ENCODE measurements around the gene ANOS1.
"Not testable (repeated sequence)": the region's sequence is repeated elsewhere in the genome, so short reads cannot be mapped to it uniquely, and the experiment has no call there.

Gene ANOS1

GRCh38 chrX:8731559-8732395 lies at the start of gene ANOS1:
Gene ANOS1 (minus strand): TSS chrX:8732137. CDS start chrX:8732036, 101 bp downstream.
- DNase-seq = peak; percentile 37 to 78 (median 77)

GRCh38 chrX:8773117-8773516 lies 41.2 kb upstream of the ANOS1 start:
- no peak for DNase-seq

- DNase-seq = no peak
Observed at GRCh38 chrX:8760021-8760420, 28.1 kb upstream of the ANOS1 start.

- not testable (repeated sequence) for DNase-seq
Observed at GRCh38 chrX:8758706-8759105, 26.8 kb upstream of the ANOS1 start.

- not testable (repeated sequence) for DNase-seq
Observed at GRCh38 chrX:8757609-8758389, 25.9 kb upstream of the ANOS1 start.

- DNase-seq = no peak
Observed at GRCh38 chrX:8755813-8756212, 23.9 kb upstream of the ANOS1 start.

- peak in 2 of 3 experiments; percentile 16 to 59 for DNase-seq
Observed at GRCh38 chrX:8755116-8755515, 23.2 kb upstream of the ANOS1 start.

GRCh38 chrX:8749697-8750096 lies 17.8 kb upstream of the ANOS1 start:
- DNase-seq = no peak

- peak in 2 of 3 experiments; percentile 29 to 80 for DNase-seq
Observed at GRCh38 chrX:8748855-8749254, 16.9 kb upstream of the ANOS1 start.

- DNase-seq = peak; percentile 43 to 73 (median 52)
Observed at GRCh38 chrX:8743126-8743732, 11.3 kb upstream of the ANOS1 start.

GRCh38 chrX:8741981-8742380 lies 10.0 kb upstream of the ANOS1 start:
- no peak for DNase-seq

GRCh38 chrX:8738588-8739189 lies 6.8 kb upstream of the ANOS1 start:
- DNase-seq = peak; percentile 44 to 79 (median 71)

GRCh38 chrX:8737883-8738282 lies 5.9 kb upstream of the ANOS1 start:
- DNase-seq = no peak

- DNase-seq = peak in 2 of 3 experiments; percentile 58 to 70
Observed at GRCh38 chrX:8730812-8731558, 952 bp downstream of the ANOS1 start.

- DNase-seq = no peak
Observed at GRCh38 chrX:8729811-8730210, 2.1 kb downstream of the ANOS1 start.

- peak in 2 of 3 experiments; percentile 9 to 32 for DNase-seq
Observed at GRCh38 chrX:8728932-8729535, 2.9 kb downstream of the ANOS1 start.

- DNase-seq = peak; percentile 31 to 96 (median 76)
Observed at GRCh38 chrX:8726031-8726652, 5.8 kb downstream of the ANOS1 start.

- no peak for DNase-seq
Observed at GRCh38 chrX:8724300-8724699, 7.6 kb downstream of the ANOS1 start.

- DNase-seq = peak in 1 of 3 experiments; percentile 63
Observed at GRCh38 chrX:8721536-8721935, 10.4 kb downstream of the ANOS1 start.

GRCh38 chrX:8720136-8720535 lies 11.8 kb downstream of the ANOS1 start:
- DNase-seq = no peak

GRCh38 chrX:8717354-8717753 lies 14.6 kb downstream of the ANOS1 start:
- DNase-seq = no peak
